Small intestine (tissue), 7 donors: ENCODE measurements around the gene GREB1L. TPM values are rescaled to one million over a fixed set of nuclear protein-coding genes. Genes with fewer than 3 reads are reported as not detected.

Experiments used
- DNase-seq, 2 donors: peaks; one replicate each; pipeline versions ENCODE4 v3.0.0 to v3.0.0-alpha.2; 2013
- FAIRE-seq: peaks from 2 replicates; lab custom pipeline; 2012; peaks lifted over from hg19 to GRCh38; lab: Jason Lieb, UNC
- H3K27ac ChIP-seq, 3 donors: one replicate each; pipeline ENCODE4 v1.5.1; 2013; ENCODE audit warnings: low read length in 2 of 3, mild to moderate bottlenecking in 2 of 3, control low read depth in 1 of 3, inconsistent platforms in 1 of 3, low read depth in 1 of 3, moderate library complexity in 1 of 3
- H3K27me3 ChIP-seq, 3 donors: one replicate each; pipeline ENCODE4 v1.6.1; 2013; ENCODE audit warnings: low read length in 3 of 3, inconsistent platforms in 1 of 3; ENCODE audit not compliant: control insufficient read depth in 3 of 3, insufficient read depth in 3 of 3
- H3K36me3 ChIP-seq, 3 donors: one replicate each; pipeline ENCODE4 v1.6.1; 2013; ENCODE audit warnings: low read length in 3 of 3, inconsistent platforms in 1 of 3, low read depth in 1 of 3, mild to moderate bottlenecking in 1 of 3, moderate library complexity in 1 of 3; ENCODE audit not compliant: control insufficient read depth in 3 of 3, insufficient read depth in 2 of 3
- H3K4me1 ChIP-seq, 3 donors: one replicate each; pipeline ENCODE4 v1.6.1; 2013; ENCODE audit warnings: low read length in 2 of 3, inconsistent platforms in 1 of 3, low read depth in 1 of 3, mild to moderate bottlenecking in 1 of 3, moderate library complexity in 1 of 3; ENCODE audit not compliant: control insufficient read depth in 3 of 3, insufficient read depth in 2 of 3
- H3K4me3 ChIP-seq, 3 donors: one replicate each; pipeline ENCODE4 v1.5.1; 2013; ENCODE audit warnings: low read length in 3 of 3, control low read depth in 1 of 3, inconsistent platforms in 1 of 3, low read depth in 1 of 3, mild to moderate bottlenecking in 1 of 3, moderate library complexity in 1 of 3
- H3K9me3 ChIP-seq, 2 donors: one replicate each; pipeline ENCODE4 v1.6.1; 2013; ENCODE audit warnings: low read depth in 1 of 2, low read length in 1 of 2; ENCODE audit not compliant: control insufficient read depth in 2 of 2, insufficient read depth in 1 of 2
- WGBS, 3 donors: extraction: QIAGEN DNeasy Blood & Tissue Kit; methylation state at CpG; one replicate each; pipeline ENCODE4 v1.1.7; 2013; 5-methylcytosine and 5-hydroxymethylcytosine counted together
- polyA plus RNA-seq, 4 donors: library from polyadenylated mRNA; stranded (reverse) in 3 of 4; unstranded in 1 of 4; fragments of 200-250 nt in 3 of 4; fragments of 120-200 nt in 1 of 4; gene quantifications; one replicate each; pipeline versions ENCODE4 v1.2.1 to v1.2.3, GENCODE V29; 2013
- donor health status: healthy with polysubstance abuse.
- donor health status: control.
- donor health status: control.
- donor health status: Bipolar disorder and iron deficiency.
- donor health status: healthy.

GREB1L gene
- polyA plus RNA-seq, 4 donors: under 0.01 to 2.4 (median 0.52) TPM; not detected in 1

- Histone ChIP-seq H3K4me1 (no peaks in the 10 kb centered on the region), H3K27me3 (no peaks in the 10 kb centered on the region), H3K4me3 (no peak overlapping the region), H3K36me3 (no peaks in the 10 kb centered on the region), H3K27ac (no peak overlapping the region), H3K9me3 (no peaks in the 10 kb centered on the region)
- FAIRE-seq (no peak), DNase-seq (no peak)
- 94 to 98% (median 96%) methylated on average over 3 of the region's 3 CpGs for whole genome bisulfite sequencing, 3 donors
These were observed 47.8 kb downstream of the GREB1L start for GRCh38 chr18:21289827-21290226.

GRCh38 chr18:21291106-21291505, 49.1 kb downstream of the GREB1L start:
- no peak for FAIRE-seq
- Histone ChIP-seq H3K36me3 (no peaks in the 10 kb centered on the region), H3K27me3 (no peaks in the 10 kb centered on the region), H3K4me1 (no peaks in the 10 kb centered on the region), H3K4me3 (no peak overlapping the region), H3K27ac (no peak overlapping the region), H3K9me3 (no peaks in the 10 kb centered on the region)
- no peak for DNase-seq
- 72 to 85% (median 78%) methylated on average over 3 of the region's 3 CpGs for WGBS, 3 donors

- no peak for DNase-seq
- Histone ChIP-seq H3K27me3 (no peaks in the 10 kb centered on the region), H3K4me1 (no peaks in the 10 kb centered on the region), H3K4me3 (no peak overlapping the region), H3K27ac (no peak overlapping the region), H3K9me3 (no peaks in the 10 kb centered on the region), H3K36me3 (no peaks in the 10 kb centered on the region)
- 87 to 93% (median 89%) methylated on average over 3 of the region's 3 CpGs for WGBS, 3 donors
- FAIRE-seq: no peak
These were observed 51.4 kb downstream of the GREB1L start for GRCh38 chr18:21293479-21293878.

- no peaks in the 10 kb centered on the region for H3K36me3 ChIP-seq
- FAIRE-seq (no peak), DNase-seq (no peak)
- H3K9me3 ChIP-seq: no peaks in the 10 kb centered on the region
- H3K27ac ChIP-seq: no peak overlapping the region
- H3K4me1 ChIP-seq: no peaks in the 10 kb centered on the region
- H3K27me3 ChIP-seq: no peaks in the 10 kb centered on the region
- no peak overlapping the region for H3K4me3 ChIP-seq
- WGBS, 3 donors: 78 to 90% (median 86%) methylated on average over 3 of the region's 3 CpGs
These were observed 53.1 kb downstream of the GREB1L start for GRCh38 chr18:21295101-21295500.

- H3K9me3 ChIP-seq: no peaks in the 10 kb centered on the region
- H3K4me3 ChIP-seq: no peak overlapping the region
- H3K36me3 ChIP-seq: no peaks in the 10 kb centered on the region
- FAIRE-seq (no peak), DNase-seq (no peak)
- no peak overlapping the region for H3K27ac ChIP-seq
- no peaks in the 10 kb centered on the region for H3K27me3 ChIP-seq
- 78 to 100% (median 93%) methylated on average over 1 of the region's 1 CpG for WGBS, 3 donors
- H3K4me1 ChIP-seq: no peaks in the 10 kb centered on the region
These were observed 54.0 kb downstream of the GREB1L start for GRCh38 chr18:21296045-21296444.

GRCh38 chr18:21298351-21298750, 56.3 kb downstream of the GREB1L start:
- no peaks in the 10 kb centered on the region for H3K4me1 ChIP-seq
- no peaks in the 10 kb centered on the region for H3K36me3 ChIP-seq
- H3K27ac ChIP-seq: no peak overlapping the region
- no peaks in the 10 kb centered on the region for H3K27me3 ChIP-seq
- no peaks in the 10 kb centered on the region for H3K9me3 ChIP-seq
- 63 to 72% (median 71%) methylated on average over 4 of the region's 4 CpGs for WGBS, 3 donors
- FAIRE-seq: no peak
- no peak overlapping the region for H3K4me3 ChIP-seq
- DNase-seq: no peak

- 41 to 59% (median 45%) methylated on average over 6 of the region's 6 CpGs for WGBS, 3 donors
- Histone ChIP-seq H3K4me3 (no peak overlapping the region), H3K27ac (no peak overlapping the region), H3K4me1 (no peaks in the 10 kb centered on the region), H3K36me3 (no peaks in the 10 kb centered on the region), H3K9me3 (no peaks in the 10 kb centered on the region), H3K27me3 (no peaks in the 10 kb centered on the region)
- FAIRE-seq (no peak), DNase-seq (no peak)
These were observed 58.2 kb downstream of the GREB1L start for GRCh38 chr18:21300035-21300907.

- Histone ChIP-seq H3K9me3 (no peaks in the 10 kb centered on the region), H3K27me3 (no peaks in the 10 kb centered on the region), H3K36me3 (no peaks in the 10 kb centered on the region), H3K27ac (no peak overlapping the region), H3K4me1 (no peaks in the 10 kb centered on the region), H3K4me3 (no peak overlapping the region)
- no peak for FAIRE-seq
- DNase-seq: no peak
- 66 to 85% (median 80%) methylated on average over 1 of the region's 1 CpG for WGBS, 3 donors
These were observed 58.8 kb downstream of the GREB1L start for GRCh38 chr18:21300908-21301200.

- WGBS, 3 donors: 54 to 59% (median 55%) methylated on average over 5 of the region's 5 CpGs
- Histone ChIP-seq H3K4me3 (no peak overlapping the region), H3K4me1 (no peaks in the 10 kb centered on the region), H3K27me3 (no peaks in the 10 kb centered on the region), H3K36me3 (no peaks in the 10 kb centered on the region), H3K9me3 (no peaks in the 10 kb centered on the region), H3K27ac (no peak overlapping the region)
- peak in 1 of 2 donors; percentile 24 for DNase-seq
- no peak for FAIRE-seq
These were observed 61.4 kb downstream of the GREB1L start for GRCh38 chr18:21303445-21303844.
